ENCODE data around the gene PSD. TPM values are rescaled to one million over a fixed set of nuclear protein-coding genes. Genes with fewer than 3 reads are reported as not detected.

The PSD gene
- total RNA-seq, 1 experiment from 2014 or later, result 2.4 TPM

- ChIA-PET CTCF (interaction anchor here (0.6 kb wide), 1 partner anchor 622 kb away, joined by 9 read pairs; no protein-coding TSS in a partner anchor), POLR2A (interaction anchor here (0.7 kb wide), 1 partner anchor 11 kb away, joined by 5 read pairs; no protein-coding TSS in a partner anchor)
- TF ChIP-seq REST (IDR thresholded peaks at IDR 0.05; ENCODE audit: insufficient read depth in 1 of 2, low read depth in 2 of 2, low read length in 1 of 2), result no peak
- TF ChIP-seq SIN3A (IDR thresholded peaks at IDR 0.05; ENCODE audit: borderline replicate concordance, insufficient read depth, low read depth, low read length), result no peak
- no peak for TF ChIP-seq TCF7L2 (IDR thresholded peaks at IDR 0.05; ENCODE audit: low read depth, low read length)
- TF ChIP-seq POLR2AphosphoS5 (IDR thresholded peaks at IDR 0.05; ENCODE audit: low read depth, low read length), result no peak
- TF ChIP-seq CTCF (IDR thresholded peaks at IDR 0.05), result no peak
- Histone ChIP-seq H3K27me3 (ENCODE audit: control insufficient read depth, insufficient read depth, low read length) (no peaks in the 10 kb centered on the region), H3K27ac (ENCODE audit: low read length) (no peak overlapping the region), H3K4me1 (ENCODE audit: control insufficient read depth, insufficient read depth, low read length) (peaks cover 21% of the 10 kb centered on the region), H3K4me3 (ENCODE audit: low read depth in 2 of 2, low read length in 2 of 2) (no peak overlapping the region), H3K9me3 (ENCODE audit: control insufficient read depth, insufficient read depth, low read depth, low read length) (no peaks in the 10 kb centered on the region), H3K36me3 (ENCODE audit: control insufficient read depth, insufficient read depth, low read length) (peaks cover 3% of the 10 kb centered on the region; the same call in 1 of the 2 replicates)
- no peak for ATAC-seq
- DNase-seq (ENCODE audit: low read depth, low spot score), result no peak
- BruUV-seq (replicated peaks), result no TSS peak
- intact Hi-C loops (cut with micrococcal nuclease; ENCODE audit: unreplicated experiment) (no loop called here), in situ Hi-C loops (cut with HindIII; ENCODE audit: low pct_unique_long_range_greater_than_20kb, low sequenced_read_pairs) (no loop called here)
Observed at GRCh38 chr10:102458656-102459055, 40.1 kb upstream of the PSD start.

GRCh38 chr10:102457591-102458150 lies 39.1 kb upstream of the PSD start:
- peaks cover 16% of the 10 kb centered on the region for H3K4me1 ChIP-seq (ENCODE audit: control insufficient read depth, insufficient read depth, low read length)
- intact Hi-C loops (cut with micrococcal nuclease; ENCODE audit: unreplicated experiment) (no loop called here), in situ Hi-C loops (cut with HindIII; ENCODE audit: low pct_unique_long_range_greater_than_20kb, low sequenced_read_pairs) (no loop called here)
- H3K27me3 ChIP-seq (ENCODE audit: control insufficient read depth, insufficient read depth, low read length), result no peaks in the 10 kb centered on the region
- H3K27ac ChIP-seq (ENCODE audit: low read length), result no peak overlapping the region
- no peaks in the 10 kb centered on the region for H3K9me3 ChIP-seq (ENCODE audit: control insufficient read depth, insufficient read depth, low read depth, low read length)
- H3K36me3 ChIP-seq (ENCODE audit: control insufficient read depth, insufficient read depth, low read length), result peaks cover 3% of the 10 kb centered on the region; the same call in 1 of the 2 replicates
- BruUV-seq (replicated peaks), result no TSS peak
- TF ChIP-seq SIN3A (IDR thresholded peaks at IDR 0.05; ENCODE audit: borderline replicate concordance, insufficient read depth, low read depth, low read length), result no peak
- TF ChIP-seq TCF7L2 (IDR thresholded peaks at IDR 0.05; ENCODE audit: low read depth, low read length), result no peak
- no peak for TF ChIP-seq POLR2AphosphoS5 (IDR thresholded peaks at IDR 0.05; ENCODE audit: low read depth, low read length)
- no peak for TF ChIP-seq REST (IDR thresholded peaks at IDR 0.05; ENCODE audit: insufficient read depth in 1 of 2, low read depth in 2 of 2, low read length in 1 of 2)
- no peak for TF ChIP-seq CTCF (IDR thresholded peaks at IDR 0.05)
- ATAC-seq, result no peak
- no peak for DNase-seq (ENCODE audit: low read depth, low spot score)
- ChIA-PET CTCF (no interaction called here), POLR2A (interaction anchor here (0.6 kb wide), 1 partner anchor 123 kb away, joined by 14 read pairs; no protein-coding TSS in a partner anchor)
- H3K4me3 ChIP-seq (ENCODE audit: low read depth in 2 of 2, low read length in 2 of 2), result no peak overlapping the region

Data from Panc1 (cell line).